ENCODE results near the gene CHST14.

CHST14 gene
- total RNA-seq: 8.8 reads per million, percentile 29 among the genes with 10 or more reads in this experiment

DNA sequence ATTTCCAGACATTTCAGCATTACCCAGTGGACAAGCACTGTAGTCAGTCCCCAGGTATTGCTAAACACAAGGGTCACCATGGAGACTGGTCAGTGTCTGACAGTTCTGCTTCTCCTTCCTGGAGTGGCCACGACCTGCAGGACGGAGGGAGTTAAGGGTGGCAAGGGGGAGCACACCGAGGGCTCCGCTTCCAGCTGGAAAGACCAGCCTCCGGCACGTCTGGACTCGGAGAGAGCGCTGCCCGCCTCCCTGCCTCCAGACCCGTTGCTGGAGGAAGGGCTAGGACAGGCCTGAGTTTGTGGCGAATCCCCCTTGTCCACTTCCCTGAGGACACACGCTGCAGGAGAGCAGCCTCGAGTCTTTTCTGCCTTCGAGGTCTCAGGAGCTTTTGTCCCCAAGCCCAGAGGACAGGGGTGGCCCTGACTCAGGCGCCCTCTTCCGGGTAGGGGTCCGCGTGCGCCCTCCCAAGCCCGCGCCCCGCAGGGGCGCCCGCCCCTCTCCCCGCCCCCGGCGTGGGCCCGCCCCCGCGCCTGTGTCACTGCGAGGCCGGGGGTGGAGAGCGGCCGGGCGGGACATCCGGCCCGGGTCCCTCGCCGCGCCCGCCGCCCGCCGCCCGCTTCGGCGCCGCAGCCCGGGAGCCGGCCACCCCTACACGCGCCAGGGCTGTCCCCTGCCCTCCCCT, at the start of gene CHST14:
CHST14 (plus strand) TSS at position 562 of the 682 bp plus-strand sequence. CDS start 230 bp downstream, outside the sequence.
- peak; percentile 41 for DNase-seq

DNA sequence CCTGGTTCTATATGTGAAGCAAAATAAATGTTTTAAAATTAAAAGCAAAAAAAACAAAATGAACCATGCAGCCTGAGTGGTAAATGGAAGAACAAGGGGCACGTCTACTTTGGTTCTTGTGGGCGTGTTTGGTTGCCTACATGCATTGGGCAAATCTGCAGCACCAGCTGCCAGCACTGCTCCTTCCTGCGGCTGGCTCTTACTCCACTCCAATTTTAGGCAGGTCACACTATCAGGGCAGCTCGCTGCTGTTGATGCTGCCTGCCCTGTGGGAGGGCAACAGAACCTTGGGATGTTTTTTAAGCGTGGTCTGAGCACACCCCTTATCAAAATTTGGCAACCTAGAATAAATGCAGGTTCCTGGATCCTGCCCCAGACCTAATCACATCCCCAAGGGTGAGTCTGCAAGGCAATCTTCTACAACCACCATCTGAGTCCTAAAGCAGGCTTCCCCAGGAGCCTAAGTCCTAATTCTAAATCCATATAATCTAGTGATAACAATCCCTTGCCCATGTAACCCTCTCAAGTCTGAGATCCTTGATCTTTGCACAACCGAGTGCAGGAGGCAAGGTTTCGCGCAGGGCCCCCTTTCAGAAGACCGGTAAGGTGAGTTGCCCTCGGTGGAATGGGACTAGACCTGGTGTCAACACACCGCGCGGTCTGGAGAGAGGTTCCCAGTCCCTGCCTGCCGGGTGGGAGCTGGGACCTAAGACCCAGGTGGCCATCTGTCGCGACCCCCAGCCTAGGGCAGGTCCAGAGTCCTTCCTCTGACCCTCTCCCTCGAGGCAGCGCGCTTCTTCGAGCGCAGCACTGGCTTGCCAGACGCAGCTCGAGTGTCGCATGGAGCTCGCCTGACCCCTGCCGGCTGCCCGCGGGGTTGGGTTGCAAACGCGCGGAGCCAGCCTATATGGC, 49.3 kb upstream of the CHST14 start:
- DNase-seq: peak; percentile 76

DNA sequence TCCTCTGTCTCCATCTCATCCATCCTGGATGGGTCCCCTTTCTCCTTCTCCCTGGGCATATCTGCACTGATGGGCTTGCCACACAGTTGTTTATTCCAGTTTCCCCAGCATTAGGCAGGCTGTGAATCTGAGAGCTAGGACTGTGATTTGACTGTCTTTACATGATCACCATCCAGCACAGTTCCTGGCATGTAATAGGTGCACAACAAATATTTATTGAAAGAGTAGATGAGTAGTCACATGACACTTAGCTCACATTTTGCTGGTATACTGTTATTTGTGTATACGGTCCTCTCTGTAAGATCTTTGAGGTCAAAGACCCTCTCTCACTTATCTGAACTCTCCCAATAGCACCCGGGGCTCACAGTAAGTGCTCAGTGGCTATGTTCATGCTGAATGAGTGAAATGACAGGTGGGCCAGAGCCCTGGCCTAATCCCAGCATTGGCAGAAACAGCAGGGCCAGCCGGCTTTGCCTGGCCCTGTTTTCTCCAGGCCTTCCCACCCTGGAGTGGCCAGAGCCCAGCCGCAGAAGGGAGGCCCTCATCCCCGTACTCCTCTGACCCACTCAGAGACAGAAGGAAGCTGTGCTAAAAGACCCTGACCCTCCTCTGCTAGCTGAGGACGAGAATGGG, 46.2 kb upstream of the CHST14 start:
- DNase-seq: no peak

DNA sequence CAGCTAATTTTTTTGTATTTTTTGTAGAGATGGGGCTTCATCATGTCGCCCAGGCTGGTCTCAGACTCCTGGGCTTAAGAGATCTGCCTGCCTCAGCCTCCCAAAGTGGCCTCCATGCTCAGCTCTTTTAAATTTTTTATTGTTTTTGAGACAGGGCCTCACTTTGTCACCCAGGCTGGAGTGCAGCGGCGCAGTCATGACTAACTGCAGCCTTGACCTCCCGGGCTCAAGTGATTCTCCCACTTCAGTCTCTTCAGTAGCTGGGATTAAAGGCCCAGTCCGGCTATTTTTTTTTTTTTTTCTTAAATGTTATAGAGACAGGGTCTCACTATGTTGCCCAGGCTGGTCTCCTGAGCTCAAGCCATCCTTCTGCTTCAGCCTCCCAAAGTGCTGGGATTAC, 45.1 kb upstream of the CHST14 start:
- DNase-seq: no peak

DNA sequence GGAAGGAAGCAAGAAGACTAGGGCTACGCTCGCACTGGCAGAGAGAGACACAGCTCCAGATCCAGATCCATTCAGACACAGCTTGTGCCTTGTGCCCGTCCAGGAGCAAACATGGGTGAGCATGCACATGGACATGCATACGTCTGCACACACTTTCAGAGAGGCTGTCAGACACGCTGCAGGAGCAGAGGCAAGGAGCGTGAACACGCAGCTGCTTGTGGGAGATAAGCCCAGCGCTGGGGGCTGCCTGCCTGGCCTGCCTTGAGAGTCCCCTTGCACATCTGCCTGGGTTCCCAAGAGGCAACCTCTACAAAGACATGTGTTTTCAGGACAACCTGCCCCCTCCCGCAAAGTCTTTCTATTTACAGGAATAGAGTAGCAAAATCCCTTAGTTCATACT, 43.6 kb upstream of the CHST14 start:
- no peak for DNase-seq

- no peak for DNase-seq
Measured at GRCh38 chr15:40428185-40428584, 42.6 kb upstream of the CHST14 start.

DNA sequence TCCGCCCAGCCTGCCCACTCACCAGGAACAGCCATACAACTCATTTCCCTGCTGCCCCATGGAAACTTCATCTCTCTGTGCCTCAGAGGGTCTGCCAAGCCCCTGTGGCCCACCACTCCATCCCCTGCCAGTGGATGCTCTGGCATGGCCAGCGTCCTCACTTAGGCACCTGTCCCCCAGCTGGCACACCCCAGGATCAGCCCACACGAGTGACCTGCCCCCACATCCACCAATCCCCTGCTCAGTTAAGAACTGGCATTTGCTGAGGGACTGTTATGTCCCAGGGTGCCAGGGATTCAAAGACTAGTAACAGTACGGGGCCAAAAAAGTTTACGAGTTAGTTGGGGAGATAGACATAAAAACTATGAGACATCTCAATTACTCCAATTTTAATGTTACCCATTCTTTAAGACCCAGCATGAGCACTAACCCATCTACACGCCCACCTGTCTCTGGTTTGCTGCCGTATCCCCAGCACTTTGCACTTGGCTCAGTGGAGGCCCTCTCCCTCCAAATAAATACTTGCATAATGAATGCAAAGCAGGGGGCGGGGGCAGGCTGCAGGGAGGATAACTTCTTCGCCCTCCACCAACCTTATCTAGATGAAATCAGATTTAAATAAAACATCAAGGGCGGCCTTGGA, 41.6 kb upstream of the CHST14 start:
- no peak for DNase-seq

DNA sequence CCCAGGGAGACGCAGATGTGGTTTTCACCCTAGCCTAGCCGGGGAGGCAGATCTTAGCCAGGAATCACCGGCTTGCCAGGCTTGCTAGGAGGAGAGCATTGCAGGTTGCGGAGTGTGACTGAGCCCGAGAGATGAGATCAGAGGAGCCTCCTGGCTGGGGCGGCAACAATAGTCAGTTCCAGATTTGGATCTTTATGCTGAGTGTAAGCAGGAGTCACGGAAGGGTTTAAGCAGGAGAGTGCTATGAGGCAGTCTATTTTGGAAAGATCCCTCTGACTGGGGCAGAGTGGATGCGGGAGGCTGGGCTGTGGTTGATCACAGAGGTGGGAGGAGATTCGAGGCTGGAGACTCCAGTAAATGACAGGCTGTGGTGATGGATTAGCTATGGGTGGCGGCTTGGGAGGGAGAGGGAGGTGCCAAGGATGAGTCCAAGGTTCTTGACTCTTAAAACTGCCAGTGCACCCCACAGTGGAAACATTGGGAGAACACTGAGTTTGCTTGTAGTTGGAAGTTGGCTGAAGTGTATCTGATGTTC, 40.4 kb upstream of the CHST14 start:
- no peak for DNase-seq

GRCh38 chr15:40435023-40435709, 35.6 kb upstream of the CHST14 start:
- no peak for DNase-seq

- no peak for DNase-seq
Measured at GRCh38 chr15:40435710-40436089, 35.1 kb upstream of the CHST14 start.

DNA sequence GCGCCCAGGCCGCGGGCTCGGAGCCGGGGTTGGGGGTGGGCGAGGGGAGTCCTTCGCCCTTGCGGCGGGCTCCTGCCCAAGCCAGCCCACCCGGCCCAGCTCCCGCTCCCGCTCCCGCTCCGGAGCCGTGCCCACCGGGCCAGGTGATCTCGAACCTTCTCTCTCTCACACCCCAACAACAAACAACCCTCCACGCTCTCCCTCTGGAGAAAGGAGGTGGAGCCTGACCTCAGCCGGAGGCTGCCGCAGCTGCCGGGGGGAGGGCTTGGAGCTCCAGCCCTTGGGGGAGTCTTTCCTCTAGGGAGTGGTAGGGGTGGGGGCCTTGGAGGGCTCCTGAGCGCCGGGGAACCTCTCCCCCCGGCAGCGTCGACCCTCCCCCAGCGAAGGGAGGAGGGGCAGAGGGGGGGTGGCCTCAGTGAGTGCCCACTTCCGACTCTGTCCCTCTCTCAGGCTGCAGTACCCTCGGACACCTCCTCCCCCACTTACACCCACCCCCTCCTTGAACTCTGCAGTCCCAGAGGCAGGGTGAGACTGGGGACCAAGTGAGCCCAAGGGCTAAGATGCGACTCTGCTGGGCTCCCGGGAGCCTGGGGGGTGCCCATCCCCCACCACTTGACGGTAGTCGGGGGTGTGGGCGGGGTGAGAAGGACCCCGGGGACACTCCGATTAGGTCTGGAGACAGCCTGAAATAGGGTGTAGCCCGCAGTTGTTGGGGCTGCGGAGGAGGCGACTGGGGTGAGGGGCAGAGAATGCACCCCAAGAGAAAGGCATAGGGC, 34.5 kb upstream of the CHST14 start:
- DNase-seq: no peak

DNA sequence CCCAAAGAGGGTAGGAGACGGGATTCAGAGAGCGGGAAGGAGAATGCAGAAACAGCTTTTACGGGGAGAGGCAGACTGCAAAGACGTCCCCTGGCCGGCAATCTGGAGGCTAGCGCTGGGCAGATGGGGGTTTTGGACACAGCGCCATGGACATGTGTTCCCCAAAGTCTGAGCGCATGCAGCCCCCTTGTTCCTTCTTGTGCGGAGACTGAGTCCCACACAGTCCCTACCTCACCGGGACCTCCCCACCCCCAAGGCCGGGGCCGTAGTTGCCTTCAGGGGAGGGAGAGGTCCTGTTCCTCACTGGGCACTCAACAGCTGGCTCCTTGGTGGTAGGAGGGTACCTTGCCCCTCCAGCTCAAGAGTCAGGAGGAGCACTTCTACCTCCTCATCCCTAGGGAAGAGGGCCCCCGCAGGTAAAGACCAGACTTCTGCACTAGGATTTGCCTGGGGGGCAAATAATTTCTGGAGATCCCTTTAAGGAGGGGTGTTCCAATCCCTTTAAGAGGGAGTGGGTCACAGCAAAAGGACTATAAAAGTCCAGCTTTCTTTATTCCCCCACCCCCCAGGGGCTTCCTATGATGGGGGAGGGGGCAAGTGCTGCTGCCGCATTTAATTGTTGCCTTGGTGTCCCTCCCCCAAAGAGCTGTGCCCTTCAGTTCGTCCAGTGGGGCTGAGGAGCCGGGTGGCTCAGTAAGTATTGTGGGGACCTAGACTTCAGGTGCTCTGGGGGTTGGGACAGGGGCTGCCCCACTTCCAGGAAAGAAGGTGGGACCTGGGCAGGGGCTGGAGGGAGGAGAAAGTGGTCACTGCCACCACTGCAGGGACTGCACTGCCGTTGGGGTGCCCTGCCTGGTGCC, 33.7 kb upstream of the CHST14 start:
- no peak for DNase-seq

DNA sequence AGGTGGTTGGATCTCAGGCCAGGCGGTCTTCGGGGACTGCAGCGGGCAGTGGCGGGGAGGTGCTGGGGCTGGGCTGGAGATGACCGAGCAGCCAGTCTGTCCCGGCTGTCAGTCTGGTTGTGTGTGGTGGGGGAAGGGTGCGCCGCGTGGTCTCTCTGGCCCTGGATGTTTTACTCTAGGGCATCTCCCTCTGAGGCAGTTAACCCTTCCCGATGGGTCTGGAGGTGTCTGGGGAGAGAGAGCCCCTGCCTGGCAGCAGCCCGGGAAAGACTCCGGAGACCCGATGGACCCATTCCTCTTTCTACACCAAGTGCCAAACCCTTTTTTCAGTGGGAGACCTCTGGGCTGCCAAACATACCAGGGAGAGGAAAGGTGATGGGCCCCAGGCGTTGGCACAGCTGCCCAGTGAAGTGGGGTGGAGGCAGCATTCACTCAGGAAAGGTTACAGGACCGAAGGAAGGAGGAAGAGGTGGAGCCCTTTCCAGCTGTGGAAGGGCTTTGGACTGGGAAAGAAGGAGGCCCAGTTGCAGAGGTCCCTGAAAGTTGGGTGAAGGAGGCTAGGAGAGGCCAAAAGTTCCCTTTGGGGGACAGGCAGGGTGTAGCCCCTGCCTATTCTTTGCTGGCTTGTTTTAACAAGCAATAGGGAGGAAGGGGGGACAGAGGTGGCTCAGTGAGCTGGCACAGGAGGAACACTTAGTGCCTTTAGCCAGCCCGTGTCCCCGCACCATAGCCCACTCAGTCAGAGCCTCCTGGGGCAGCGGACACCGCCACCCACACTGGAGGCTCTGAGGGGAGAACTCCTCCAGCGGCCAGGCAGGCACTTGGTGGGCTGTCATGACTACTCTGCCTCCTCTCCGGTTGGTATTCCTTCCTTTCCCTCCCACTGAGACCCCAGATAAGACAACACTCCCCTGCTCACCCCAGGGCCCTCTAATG, 32.8 kb upstream of the CHST14 start:
- no peak for DNase-seq

DNA sequence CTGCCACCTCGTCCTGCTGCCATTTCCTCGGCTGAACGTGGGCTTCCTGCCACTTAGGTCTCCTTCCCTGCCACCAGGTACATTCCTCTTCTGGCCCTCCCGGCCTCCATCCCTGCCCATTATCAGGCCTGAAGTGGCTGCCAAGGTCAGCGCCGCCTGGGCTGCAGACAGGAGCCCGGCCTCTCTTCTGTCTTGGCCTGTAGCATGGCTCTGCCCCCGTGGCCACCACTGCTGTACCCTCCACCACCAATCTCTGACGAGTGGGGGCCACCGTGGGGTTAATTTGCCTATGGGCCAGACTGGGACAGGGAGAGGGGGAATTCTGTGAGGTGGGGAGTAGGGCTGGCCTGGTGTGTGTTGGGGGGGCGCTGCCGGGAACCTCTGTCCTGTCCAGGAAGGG, 32.1 kb upstream of the CHST14 start:
- no peak for DNase-seq

DNA sequence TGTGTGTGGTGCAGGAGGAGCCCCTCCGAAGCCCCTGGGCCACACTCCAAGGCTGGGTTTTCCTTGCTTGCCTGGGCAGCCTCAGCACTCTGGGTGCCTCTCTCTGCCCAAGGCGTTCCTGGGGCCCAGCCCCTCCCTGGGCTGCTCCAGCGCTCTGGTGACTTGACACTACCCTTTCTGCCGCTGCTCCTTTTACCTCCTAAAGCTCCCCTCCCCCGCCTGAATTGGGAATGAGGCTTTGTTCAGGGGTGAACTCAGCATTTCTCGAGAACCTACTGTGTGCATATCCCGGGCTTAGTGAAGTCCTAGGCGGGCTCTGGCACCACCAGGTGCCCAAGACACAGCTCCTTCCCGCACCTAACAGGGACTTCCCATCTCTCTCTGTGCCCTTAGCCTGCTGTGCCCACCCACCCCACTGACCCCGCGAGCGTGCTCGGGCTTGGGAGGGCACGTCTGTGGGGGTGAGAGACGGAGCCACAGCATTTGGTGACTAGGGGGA, 31.3 kb upstream of the CHST14 start:
- DNase-seq: no peak

DNA sequence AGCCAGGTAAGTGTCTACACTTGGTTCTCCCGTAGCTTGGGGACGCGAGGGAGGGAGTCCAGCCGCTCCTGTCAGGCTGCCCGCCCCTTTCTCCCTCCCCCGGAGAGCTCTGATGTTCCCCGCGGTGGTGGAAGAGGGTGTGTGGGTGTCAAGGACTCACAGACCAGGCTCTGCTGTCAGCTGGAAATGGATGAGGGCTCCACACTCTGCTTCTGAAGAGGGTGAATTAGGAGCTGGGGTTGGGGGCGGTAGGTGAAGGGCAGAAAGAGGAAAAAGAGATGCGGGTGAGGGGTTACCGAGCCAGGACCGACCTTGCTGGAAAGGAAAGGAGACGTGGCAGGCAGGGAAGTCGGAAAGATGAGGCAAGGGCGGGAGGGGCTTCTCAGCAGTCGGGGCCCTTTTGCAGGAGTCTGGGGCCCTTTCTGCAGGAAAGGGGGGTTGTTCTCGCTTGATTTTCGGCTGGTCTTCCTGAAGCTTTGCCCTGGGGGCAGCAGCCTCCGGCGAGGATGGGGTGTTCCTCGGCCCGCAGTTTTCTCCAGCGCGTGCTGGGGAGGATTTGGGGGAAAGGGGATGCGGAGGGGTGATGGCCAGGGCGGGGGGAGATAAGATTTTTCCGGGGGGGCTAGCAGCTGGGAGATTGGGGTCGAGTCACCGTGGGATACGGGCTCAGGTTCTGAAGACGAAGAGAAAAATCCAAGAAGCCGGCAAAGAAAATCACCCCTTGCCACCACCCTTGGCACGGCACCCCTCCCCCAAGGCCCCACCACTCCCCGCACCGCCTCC, 30.6 kb upstream of the CHST14 start:
- DNase-seq: no peak

DNA sequence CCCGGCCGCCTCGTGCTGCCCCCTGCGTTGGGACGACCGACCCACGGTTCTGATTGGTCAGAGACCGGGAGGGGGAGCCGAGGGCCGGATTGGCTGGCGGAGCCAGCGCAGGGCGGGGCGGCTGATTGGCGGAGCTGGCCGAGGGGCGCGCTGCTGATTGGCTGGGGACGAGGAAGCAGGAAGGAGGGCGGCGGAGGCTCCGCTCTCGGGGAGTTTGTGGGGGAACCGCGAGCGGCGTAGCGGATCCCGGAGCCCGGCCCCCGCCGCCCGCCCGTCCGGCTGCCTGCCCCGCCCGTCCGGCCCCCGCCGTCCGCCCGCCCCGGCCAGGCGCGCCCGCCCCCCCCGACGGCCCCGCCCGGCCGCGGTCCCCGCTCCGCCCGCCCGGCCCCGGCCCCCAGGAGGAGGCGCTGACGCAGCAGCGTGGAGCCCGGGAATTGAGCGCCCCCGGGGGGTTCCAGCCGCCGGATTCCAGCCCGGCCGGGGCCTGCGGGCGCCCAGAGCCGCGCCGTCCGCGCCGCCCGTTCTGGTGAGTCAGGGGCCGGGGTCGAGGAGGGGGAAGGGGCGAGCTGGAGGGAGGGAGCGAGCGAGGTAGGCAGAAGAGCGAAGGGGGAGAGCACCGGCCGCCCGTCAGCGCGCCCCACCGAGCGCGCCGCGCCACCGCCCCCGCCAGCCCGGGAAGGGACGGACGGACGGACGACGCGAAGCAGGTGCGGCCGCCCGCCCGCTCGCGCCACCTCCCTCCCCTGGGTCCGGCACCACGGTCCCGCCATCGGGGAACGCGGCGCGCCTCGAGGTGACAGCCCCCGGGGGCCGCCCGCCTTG, 29.8 kb upstream of the CHST14 start, which contains the start of gene BAHD1:
BAHD1 (plus strand) TSS at position 211 of the 822 bp plus-strand sequence. CDS start 17,512 bp downstream, outside the sequence.
- peak; percentile 90 for DNase-seq

Data from effector CD4-positive, alpha-beta T cell (primary cell).